Right lobe of liver (tissue), 4 donors: Measurements from ENCODE around the gene UNKL.

Experiments used
- CTCF ChIP-seq, 4 donors: fragments of 200-600 bp in 3 of 4; fragments of 450-650 bp in 1 of 4; IDR thresholded peaks; one replicate each; pipeline versions ENCODE4 v1.5.1 to v1.8.0; 2016 to 2022; ENCODE audit warnings: antibody characterized with exemption in 4 of 4, mild to moderate bottlenecking in 2 of 4
- POLR2A ChIP-seq: fragments of 450-650 bp; IDR thresholded peaks from one replicate; pipeline ENCODE4 v1.6.1; 2017; ENCODE audit warnings: antibody characterized with exemption, mild to moderate bottlenecking
- donor health status: DM: no; HTN: no; CAD: no.
- donor health status: DM: no; HTN: no; CAD: no.
- donor health status: DM: no; HTN: yes; CAD: no.

DNA sequence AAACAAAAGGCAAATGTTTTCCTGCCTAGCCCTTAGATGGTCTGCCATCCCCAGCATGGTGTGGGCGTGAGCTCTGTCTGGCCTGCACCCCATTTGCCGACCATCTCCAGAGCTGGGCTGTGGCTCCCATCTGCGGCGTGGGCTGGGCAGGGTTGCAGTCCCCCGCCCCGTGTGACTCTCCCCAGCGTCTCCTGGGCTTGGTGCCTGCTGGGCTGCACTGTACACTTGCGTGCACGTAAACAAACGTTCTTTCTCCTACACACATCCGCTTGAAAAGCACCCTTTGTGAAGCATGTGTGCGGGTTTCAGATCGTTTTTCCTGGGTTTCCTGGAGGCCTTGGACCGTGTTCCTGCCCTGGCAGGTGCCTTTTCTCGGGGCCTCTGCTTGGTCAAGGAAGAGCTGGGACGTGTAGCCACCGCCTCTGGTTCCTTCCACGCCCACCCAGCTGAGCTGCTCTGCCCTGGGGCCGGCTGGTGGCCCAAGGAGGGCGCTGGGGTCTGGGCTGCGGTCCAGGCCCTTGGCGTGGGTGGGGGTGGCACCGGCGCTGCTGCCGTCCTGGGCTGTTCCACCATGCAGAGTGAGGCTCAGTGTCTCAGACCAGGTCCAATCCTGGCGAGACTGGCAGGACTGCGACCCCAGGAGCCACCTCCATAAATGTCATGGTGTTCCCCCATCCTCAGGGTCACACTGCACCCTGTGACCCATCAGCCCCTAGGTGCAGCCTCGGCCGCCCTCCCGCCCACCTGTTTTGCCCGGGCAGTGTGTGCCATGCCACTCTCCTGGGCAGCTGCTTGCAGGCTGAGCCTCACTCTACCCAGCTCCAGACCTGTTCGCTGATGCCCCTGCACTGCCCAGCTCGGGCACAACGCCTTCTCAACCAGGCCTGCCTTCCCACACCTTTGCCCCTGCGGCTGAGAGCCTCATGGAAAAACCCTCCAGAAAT, 90.9 kb downstream of the UNKL start:
- TF ChIP-seq CTCF (IDR thresholded peaks at IDR 0.05) (no peak), POLR2A (no peak)
